ENCODE measurements around the gene DVL1.

The DVL1 gene

DNA sequence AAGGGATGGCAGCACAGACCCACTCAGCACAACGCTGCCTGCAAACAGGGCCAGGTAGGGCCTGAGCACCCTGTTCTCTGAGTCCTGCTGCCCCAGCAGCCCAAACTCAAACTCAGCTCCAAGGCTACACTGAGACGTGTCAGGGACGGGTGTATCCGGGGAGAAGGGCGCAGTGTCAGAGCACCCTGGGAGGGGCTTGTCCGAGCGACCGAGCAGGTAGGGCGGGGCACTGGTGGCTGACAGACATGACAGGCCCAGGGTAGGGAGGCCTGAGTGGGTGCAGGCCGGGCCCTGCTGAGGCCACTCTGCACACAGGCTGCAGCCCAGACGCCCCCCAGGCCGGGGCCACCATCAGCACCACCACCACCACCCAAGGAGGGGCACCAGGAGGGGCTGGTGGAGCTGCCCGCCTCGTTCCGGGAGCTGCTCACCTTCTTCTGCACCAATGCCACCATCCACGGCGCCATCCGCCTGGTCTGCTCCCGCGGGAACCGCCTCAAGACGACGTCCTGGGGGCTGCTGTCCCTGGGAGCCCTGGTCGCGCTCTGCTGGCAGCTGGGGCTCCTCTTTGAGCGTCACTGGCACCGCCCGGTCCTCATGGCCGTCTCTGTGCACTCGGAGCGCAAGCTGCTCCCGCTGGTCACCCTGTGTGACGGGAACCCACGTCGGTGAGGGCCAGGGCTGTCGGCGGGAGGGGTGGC lies 63.5 kb downstream of the DVL1 start:
- in situ Hi-C loops (cut with MboI; ENCODE audit: low sequenced_read_pairs): no loop called here

Data from HL-60/S4 treated with phorbol 12-myristate 13-acetate at 8.2 ng/mL for 4 days and 3 days (cell line).